Uterus (tissue), 4 donors: ENCODE data around the gene MAP3K10. TPM values are rescaled to one million over a fixed set of nuclear protein-coding genes. Genes with fewer than 3 reads are reported as not detected.

Source experiments
- DNase-seq, 2 donors: peaks; one replicate each; pipeline ENCODE4 v3.0.0-alpha.2; 2019 to 2020
- H3K27ac ChIP-seq, 2 donors: fragments of 200-600 bp; sonication (generic); 1 replicate in 1 of 2; 2 replicates in 1 of 2; pipeline ENCODE4 v1.5.1; 2016 to 2018
- H3K27me3 ChIP-seq, 2 donors: fragments of 200-600 bp; sonication (generic); one replicate each; pipeline ENCODE4 v1.5.1; 2018 to 2019; ENCODE audit warnings: control low read depth in 1 of 2
- H3K36me3 ChIP-seq, 2 donors: fragments of 200-600 bp; sonication (generic); one replicate each; pipeline ENCODE4 v1.5.1; 2019; ENCODE audit warnings: control low read depth in 1 of 2
- H3K4me1 ChIP-seq, 2 donors: fragments of 200-600 bp; sonication (generic); one replicate each; pipeline ENCODE4 v1.5.1; 2018 to 2019; ENCODE audit warnings: control low read depth in 1 of 2
- H3K4me3 ChIP-seq, 2 donors: fragments of 200-600 bp; sonication (generic); 1 replicate in 1 of 2; 2 replicates in 1 of 2; pipeline ENCODE4 v1.5.1; 2018 to 2019; ENCODE audit warnings: mild to moderate bottlenecking in 1 of 2
- H3K9me3 ChIP-seq, 2 donors: fragments of 200-600 bp; sonication (generic); one replicate each; pipeline ENCODE4 v1.5.1; 2019; ENCODE audit warnings: control low read depth in 1 of 2
- CTCF ChIP-seq, 4 experiments: fragments of 200-600 bp in 2 of 4; fragments of 450-650 bp in 2 of 4; sonication (generic) in 2 of 4; IDR thresholded peaks; one replicate each; pipeline ENCODE4 v1.5.1; 2016 to 2019; ENCODE audit warnings: antibody characterized with exemption in 4 of 4, mild to moderate bottlenecking in 2 of 4, moderate library complexity in 1 of 4
- POLR2A ChIP-seq, 2 donors: fragments of 450-650 bp; IDR thresholded peaks; one replicate each; pipeline ENCODE4 v1.6.1; 2016; ENCODE audit warnings: antibody characterized with exemption in 2 of 2, mild to moderate bottlenecking in 1 of 2, moderate library complexity in 1 of 2
- intact Hi-C: fragments of 100-400 bp; cut with DNase I; formaldehyde crosslinking; loops from one replicate; pipeline ENCODE4 v1.15.1; 2023; ENCODE audit warnings: low total_unique reads
- total RNA-seq, 4 donors: library from RNA; depleted of rRNA in 3 of 4; stranded (reverse); fragments of >200 nt in 3 of 4; gene quantifications; one replicate each; pipeline versions ENCODE4 v1.1.0 to v1.2.4, GENCODE V29; 2014 to 2023
- donor health status: DM: yes; HTN: yes; CAD: no.

The MAP3K10 gene
- total RNA-seq, 4 donors from 2014 or later = 1.0 to 29.0 (median 3.1) TPM

DNA sequence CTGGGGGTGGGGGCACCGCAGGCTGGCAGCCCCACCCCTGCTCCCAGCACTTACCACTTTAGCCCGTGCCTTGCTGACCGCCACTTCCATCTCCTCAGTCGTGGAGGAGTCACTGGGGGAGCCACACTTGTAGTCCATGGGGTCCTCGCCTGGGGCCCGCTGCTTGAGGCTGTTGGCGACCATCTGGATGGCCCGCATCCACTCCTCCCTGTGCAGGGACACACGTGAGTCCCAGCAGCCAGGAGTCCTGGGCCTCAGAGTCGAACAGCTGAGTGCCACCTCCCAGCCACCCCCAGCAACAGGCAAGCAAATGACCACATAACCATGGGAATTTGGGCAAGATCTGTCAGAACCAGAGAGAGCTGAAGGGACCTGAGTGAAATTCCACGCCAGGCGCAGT is 51.3 kb downstream of the MAP3K10 start:
- no peaks in the 10 kb centered on the region for H3K9me3 ChIP-seq
- intact Hi-C loops = no loop called here
- H3K4me3 ChIP-seq = no peak overlapping the region
- H3K27ac ChIP-seq = peak overlapping the region; percentile 22 to 45
- DNase-seq = no peak
- no peak for TF ChIP-seq CTCF (IDR thresholded peaks at IDR 0.05)
- TF ChIP-seq POLR2A (IDR thresholded peaks at IDR 0.05) = no peak
- H3K36me3 ChIP-seq = no peaks in the 10 kb centered on the region
- peaks cover 6% of the 10 kb centered on the region in 2 donors for H3K4me1 ChIP-seq
- no peaks in the 10 kb centered on the region for H3K27me3 ChIP-seq

GRCh38 chr19:40243181-40243580 is 52.0 kb downstream of the MAP3K10 start:
- Histone ChIP-seq H3K9me3 (no peaks in the 10 kb centered on the region), H3K4me3 (no peak overlapping the region), H3K27me3 (no peaks in the 10 kb centered on the region), H3K4me1 (peaks cover 6% of the 10 kb centered on the region in 2 donors), H3K36me3 (no peaks in the 10 kb centered on the region), H3K27ac (no peak overlapping the region)
- DNase-seq = no peak
- TF ChIP-seq CTCF (IDR thresholded peaks at IDR 0.05) (no peak), POLR2A (IDR thresholded peaks at IDR 0.05) (no peak)
- intact Hi-C loops = no loop called here

GRCh38 chr19:40244579-40245317 is 53.5 kb downstream of the MAP3K10 start:
- Histone ChIP-seq H3K27ac (no peak overlapping the region), H3K36me3 (no peaks in the 10 kb centered on the region), H3K9me3 (no peaks in the 10 kb centered on the region), H3K27me3 (no peaks in the 10 kb centered on the region), H3K4me1 (peaks cover 6% of the 10 kb centered on the region in 2 donors), H3K4me3 (no peak overlapping the region)
- TF ChIP-seq CTCF (IDR thresholded peaks at IDR 0.05) = no peak
- TF ChIP-seq POLR2A (IDR thresholded peaks at IDR 0.05) = no peak
- intact Hi-C loops = no loop called here
- DNase-seq = no peak

DNA sequence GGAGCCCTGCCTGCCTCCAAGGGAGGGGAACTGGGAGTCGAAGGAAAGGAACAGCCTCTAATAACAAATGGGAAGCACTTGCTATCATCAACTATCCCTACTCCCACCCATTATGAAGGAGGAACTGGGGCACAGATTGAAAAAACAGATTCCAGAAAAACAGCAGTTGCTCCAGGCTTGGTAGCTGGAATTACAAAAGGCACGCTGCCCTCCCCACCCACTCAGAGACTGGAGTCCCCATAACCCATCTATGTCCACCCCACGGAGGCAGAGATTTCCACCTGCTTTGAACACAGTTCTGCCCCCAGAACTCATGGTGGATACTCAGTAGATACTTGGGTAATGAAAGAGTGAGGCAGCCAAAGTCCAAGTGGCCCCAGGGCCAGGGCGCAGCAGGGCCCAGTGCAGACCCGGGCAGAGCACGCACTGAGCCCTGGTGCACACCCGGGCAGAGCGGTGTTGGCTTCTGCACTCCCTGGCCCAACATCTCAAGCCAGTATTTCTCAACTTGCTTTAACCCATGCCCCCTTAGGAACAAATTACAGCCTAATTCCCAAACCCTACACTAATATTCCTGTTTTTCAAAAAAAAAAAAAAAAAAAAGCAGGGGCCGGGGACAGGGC is 54.4 kb downstream of the MAP3K10 start:
- Histone ChIP-seq H3K36me3 (no peaks in the 10 kb centered on the region), H3K27ac (no peak overlapping the region), H3K27me3 (no peaks in the 10 kb centered on the region), H3K9me3 (no peaks in the 10 kb centered on the region), H3K4me3 (no peak overlapping the region), H3K4me1 (peaks cover 6% of the 10 kb centered on the region in 2 donors)
- TF ChIP-seq CTCF (IDR thresholded peaks at IDR 0.05) = no peak
- TF ChIP-seq POLR2A (IDR thresholded peaks at IDR 0.05) = no peak
- DNase-seq = no peak
- intact Hi-C loops = no loop called here

GRCh38 chr19:40246292-40247073 is 55.3 kb downstream of the MAP3K10 start:
- Histone ChIP-seq H3K9me3 (no peaks in the 10 kb centered on the region), H3K4me3 (no peak overlapping the region), H3K27ac (no peak overlapping the region), H3K36me3 (no peaks in the 10 kb centered on the region), H3K4me1 (peaks cover 6% of the 10 kb centered on the region in 2 donors), H3K27me3 (no peaks in the 10 kb centered on the region)
- no peak for TF ChIP-seq CTCF (IDR thresholded peaks at IDR 0.05)
- TF ChIP-seq POLR2A (IDR thresholded peaks at IDR 0.05) = no peak
- DNase-seq = no peak
- intact Hi-C loops = no loop called here
